HG02938 (cell line): ENCODE measurements around the gene HMOX1.

Source experiments
- ATAC-seq: cut with Tn5 transposase; IDR thresholded peaks from one replicate; pipeline ENCODE4 v1.9.1; 2021; ENCODE audit warnings: mild to moderate bottlenecking, moderate library complexity; ENCODE audit not compliant: unreplicated experiment

The HMOX1 gene

DNA sequence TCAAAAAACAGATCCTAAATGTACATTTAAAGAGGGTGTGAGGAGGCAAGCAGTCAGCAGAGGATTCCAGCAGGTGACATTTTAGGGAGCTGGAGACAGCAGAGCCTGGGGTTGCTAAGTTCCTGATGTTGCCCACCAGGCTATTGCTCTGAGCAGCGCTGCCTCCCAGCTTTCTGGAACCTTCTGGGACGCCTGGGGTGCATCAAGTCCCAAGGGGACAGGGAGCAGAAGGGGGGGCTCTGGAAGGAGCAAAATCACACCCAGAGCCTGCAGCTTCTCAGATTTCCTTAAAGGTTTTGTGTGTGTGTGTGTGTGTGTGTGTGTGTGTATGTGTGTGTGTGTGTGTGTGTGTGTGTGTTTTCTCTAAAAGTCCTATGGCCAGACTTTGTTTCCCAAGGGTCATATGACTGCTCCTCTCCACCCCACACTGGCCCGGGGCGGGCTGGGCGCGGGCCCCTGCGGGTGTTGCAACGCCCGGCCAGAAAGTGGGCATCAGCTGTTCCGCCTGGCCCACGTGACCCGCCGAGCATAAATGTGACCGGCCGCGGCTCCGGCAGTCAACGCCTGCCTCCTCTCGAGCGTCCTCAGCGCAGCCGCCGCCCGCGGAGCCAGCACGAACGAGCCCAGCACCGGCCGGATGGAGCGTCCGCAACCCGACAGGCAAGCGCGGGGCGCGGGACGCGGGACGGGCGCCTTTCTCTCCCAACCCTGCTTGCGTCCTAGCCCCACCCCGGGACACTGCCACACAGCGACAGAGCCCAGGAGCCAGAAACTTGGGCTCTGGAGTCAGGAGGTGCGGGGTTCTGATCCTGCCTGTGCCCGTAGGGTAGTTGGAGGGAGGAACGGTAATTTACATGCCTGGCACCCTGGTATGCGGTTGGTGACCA is at the start of gene HMOX1:
HMOX1 (plus strand) TSS at position 560 of the 887 bp plus-strand sequence; CDS start at position 638, 78 bp downstream.
- ATAC-seq = peak; percentile 43

DNA sequence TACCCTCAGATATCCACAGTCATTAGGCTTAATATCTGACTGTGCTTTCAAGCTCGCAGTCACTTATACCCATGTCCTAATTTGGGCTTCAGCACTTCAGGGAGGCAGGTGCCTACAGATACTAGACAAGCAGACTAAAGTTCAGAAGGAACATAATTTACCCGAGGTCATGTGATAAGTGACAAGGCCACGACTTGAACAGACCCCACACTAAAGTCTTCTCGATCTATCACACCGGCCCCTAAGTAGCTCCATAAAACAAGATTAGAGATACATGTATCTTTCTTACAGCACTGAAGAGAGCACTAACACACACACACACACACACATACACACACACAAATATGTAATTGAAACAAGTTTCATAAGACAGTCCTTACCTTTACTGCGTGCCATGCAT is 48.6 kb upstream of the HMOX1 start:
- no peak for ATAC-seq

- no peak for ATAC-seq
These were observed 47.7 kb upstream of the HMOX1 start for GRCh38 chr22:35333220-35333619.

GRCh38 chr22:35334004-35334403 is 46.9 kb upstream of the HMOX1 start:
- ATAC-seq = no peak

GRCh38 chr22:35335468-35335867 is 45.4 kb upstream of the HMOX1 start:
- no peak for ATAC-seq

GRCh38 chr22:35335936-35336781 is 44.7 kb upstream of the HMOX1 start:
- ATAC-seq = no peak

GRCh38 chr22:35337932-35338331 is 43.0 kb upstream of the HMOX1 start:
- no peak for ATAC-seq

DNA sequence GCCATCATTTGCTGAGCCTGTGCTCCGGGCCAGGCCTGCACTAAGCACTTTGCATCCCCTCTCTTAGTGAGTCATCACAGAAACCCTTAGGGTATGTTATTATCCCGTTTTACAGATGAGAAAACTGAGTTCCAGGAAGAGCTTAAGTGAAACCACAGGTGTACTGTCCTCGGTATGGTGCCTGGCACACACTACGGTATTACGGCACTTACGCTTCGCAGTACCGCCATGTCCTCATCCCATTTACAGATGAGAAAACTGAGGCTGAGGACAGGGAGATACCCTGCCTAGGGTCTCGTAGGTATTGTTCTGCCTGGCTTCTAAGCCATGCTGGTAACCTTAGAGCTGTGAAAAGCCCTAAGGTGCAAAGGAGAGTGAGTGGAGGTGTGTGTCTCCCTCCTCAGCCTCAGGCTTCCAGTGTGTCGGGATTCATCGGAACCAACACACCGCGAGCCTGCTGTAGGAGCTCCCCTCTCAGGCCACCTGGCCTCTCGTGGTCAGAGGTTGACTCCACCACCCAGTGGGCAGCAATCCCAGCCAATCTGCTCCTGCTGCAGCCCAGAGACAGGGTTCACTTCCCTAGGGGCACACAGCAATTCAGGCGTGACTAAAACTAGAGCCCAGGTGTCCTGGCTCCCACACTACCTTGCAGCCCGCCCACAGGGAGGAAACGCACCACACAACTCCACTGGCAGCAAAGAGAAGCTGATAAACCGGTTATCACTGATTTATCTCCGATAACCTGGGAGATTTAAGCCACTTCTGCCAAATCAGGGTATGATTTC is 39.6 kb upstream of the HMOX1 start:
- ATAC-seq = no peak

DNA sequence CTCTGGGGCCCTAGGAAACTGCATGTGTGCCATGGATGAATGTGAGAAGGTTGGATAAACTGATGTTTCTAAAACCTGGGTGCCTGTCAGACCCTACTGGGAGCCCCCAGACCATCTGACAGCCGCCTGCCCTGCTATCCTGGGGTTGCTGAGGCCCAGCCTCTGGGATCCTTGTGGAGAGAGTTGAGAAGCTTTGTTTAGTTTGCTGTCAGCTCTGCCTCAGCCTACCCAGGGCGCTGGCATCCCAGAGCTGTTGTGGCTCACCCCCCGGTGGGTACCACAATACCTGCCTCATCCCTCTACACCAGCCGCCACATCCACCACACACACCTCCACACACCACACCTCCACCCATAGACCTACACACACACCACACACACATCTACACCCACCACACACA is 38.5 kb upstream of the HMOX1 start:
- ATAC-seq = no peak

GRCh38 chr22:35343664-35344550 is 37.0 kb upstream of the HMOX1 start:
- ATAC-seq = no peak

DNA sequence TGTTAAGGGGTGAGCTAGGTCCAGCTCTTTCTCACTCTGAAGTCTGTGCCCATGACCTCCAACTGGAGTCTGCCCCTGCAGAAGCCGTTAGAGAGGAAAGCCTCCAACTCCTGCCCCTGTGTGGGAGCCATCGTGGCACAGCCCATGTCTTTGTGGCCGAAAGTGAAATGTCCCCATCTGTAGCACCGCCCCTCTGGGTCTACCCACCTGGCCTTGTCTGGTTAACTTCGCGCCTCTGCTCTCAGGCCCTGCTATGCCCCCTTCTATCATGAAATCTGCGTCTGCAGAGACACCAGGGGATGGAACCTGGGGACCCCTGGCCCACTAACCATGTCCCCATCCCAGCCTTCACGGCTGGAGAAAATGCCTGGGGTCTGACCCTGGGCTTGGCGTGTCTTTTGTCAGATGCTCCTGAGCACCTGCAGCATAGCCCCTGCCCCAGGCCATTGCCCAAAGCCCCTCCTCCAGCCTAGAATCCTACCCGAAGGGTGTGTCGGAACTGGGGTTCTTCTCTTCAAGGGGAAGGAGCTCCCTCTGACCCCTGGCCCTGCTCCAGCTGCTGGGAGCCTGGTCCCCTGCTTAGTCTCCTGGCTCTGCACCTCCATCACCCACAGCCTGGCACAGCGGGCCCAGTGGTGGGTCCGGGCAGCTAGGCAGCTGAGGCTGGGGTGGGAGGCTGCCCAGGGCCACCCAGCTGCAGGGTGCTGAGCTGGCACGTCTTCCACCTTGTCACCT is 35.8 kb upstream of the HMOX1 start:
- no peak for ATAC-seq

- no peak for ATAC-seq
These were observed 34.9 kb upstream of the HMOX1 start for GRCh38 chr22:35345808-35346505.

DNA sequence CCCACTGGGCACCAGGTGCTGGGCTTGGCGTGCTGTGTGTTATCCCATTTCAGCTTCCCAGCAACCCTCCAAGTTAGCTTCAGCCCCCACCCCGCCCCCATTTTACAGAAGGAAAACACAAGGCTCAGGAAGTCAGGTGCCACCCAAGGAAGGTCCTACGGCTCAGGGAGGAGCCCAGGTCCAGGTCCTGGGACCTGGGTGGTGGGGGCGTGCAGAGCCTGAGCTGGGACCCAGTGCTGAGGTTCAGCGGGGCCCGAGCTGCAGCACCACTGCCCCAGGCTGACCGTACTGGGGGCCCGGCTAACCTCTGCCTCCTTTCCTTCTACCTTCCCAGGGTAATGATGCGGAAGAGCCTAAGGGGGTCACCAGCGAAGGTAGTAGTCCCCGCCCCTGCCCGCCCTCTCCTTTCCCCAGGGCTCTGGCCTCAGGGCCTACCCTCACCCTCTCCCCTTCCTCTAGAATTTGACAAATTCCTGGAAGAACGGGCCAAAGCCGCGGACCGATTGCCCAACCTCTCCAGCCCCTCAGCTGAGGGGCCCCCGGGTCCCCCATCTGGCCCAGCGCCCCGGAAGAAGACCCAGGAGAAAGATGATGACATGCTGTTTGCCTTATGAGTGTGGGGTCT is 34.2 kb upstream of the HMOX1 start:
- no peak for ATAC-seq

- no peak for ATAC-seq
These were observed 33.4 kb upstream of the HMOX1 start for GRCh38 chr22:35347462-35347861.

DNA sequence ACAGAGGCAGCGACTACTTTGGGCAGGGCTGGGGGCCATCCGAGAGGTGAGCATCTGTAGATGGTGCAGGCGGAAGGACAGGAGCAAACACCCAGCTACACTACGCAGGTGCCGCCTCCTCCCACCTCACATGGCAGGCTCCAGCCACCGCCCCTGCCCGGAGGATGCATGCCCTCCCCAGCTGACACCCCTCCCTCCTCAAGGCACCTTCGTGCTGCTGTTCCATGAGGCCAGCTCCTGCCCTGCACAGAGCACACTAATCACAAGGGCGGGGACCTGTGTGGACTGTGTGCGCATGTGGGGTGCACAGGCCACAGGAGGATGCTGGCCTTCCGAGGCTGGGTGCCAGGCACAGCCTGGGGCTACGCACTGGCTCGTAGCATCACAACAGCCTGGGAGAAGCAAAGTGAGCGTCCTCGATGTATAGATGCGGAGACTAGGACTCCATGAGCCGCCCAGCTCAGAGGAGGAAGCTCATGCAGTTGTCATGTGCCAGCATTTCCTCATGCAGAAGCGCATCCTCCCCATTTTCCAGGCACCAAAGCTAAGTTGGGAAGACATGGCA is 32.8 kb upstream of the HMOX1 start:
- no peak for ATAC-seq

DNA sequence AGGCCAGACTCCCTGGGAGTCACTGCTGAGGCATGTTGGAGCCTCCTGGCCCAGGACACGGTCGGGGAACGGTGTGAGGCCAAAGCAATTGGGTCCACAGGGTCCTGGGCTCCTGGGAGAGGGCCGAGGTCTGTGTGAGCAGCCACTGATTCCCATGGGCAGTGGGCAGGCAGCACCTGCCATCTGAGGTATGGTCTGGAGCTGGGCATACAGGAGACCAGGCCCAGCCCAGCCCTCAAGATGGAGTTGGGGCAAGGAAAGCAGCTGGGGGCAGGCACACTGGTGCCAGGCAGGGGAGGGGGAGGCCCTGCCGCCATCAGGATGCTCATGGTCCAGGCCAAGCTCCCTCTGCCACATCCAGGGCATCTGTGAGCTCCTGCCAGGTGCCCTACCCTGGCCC is 32.2 kb upstream of the HMOX1 start:
- ATAC-seq = no peak

DNA sequence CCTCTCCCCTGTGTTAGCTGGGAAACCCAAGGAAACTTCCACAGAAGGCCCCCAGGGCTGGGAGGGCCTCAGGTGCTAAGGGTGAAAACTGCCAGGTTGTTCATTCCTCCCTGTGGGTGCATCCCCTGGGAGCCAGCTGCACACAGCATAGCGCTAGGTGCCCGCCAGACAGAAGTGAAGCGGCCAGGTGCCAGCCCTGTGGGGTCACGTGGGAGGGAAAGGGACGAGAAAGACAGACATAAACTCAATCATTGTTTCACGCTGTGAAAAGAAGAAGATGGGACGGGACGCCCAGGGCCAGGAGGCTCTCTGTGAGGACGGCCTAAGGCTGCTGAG is 31.6 kb upstream of the HMOX1 start:
- no peak for ATAC-seq
